Measurements from ENCODE around the gene KDELR3.

GRCh38 chr22:38519453-38520250 lies 51.8 kb downstream of the KDELR3 start:
- TF ChIP-seq POLR2AphosphoS5 (IDR thresholded peaks at IDR 0.05; ENCODE audit: low read depth, low read length) (no peak), POLR2A (IDR thresholded peaks at IDR 0.05; ENCODE audit: low read depth, low read length) (no peak)

Measured in GM12892 (cell line).